ENCODE measurements around the gene PRKN.

The PRKN gene

DNA sequence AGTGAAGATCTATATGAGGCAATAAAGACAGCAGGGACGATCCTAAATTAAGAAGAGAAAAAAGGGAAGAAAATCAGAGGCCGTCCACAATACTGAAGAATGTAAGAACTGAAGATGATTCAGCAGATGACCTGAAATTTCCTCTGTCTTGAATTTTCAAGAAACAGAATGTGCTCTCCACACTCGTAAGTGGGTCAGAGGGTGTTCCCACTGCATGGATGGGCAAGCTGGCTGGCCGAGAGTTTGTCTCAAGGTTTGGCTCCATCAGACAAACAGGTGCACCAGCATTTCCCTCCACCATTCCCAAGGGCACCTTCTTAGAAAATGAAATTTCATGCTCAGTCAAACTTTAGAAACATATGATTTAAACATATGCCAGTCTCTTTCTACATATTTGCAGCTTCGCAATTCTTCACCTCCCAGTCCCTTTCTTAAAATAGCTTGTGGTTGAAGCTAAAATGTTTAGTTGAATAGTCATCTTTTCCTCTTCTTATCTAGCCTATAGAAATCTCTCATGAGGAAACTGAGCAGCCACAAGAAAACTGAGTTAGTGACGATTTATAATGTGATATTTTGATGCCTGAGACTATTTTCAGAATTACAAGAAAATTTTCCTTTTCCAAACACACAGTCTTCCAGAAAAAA is 576.4 kb downstream of the PRKN start:
- TF ChIP-seq, protein P1, sequence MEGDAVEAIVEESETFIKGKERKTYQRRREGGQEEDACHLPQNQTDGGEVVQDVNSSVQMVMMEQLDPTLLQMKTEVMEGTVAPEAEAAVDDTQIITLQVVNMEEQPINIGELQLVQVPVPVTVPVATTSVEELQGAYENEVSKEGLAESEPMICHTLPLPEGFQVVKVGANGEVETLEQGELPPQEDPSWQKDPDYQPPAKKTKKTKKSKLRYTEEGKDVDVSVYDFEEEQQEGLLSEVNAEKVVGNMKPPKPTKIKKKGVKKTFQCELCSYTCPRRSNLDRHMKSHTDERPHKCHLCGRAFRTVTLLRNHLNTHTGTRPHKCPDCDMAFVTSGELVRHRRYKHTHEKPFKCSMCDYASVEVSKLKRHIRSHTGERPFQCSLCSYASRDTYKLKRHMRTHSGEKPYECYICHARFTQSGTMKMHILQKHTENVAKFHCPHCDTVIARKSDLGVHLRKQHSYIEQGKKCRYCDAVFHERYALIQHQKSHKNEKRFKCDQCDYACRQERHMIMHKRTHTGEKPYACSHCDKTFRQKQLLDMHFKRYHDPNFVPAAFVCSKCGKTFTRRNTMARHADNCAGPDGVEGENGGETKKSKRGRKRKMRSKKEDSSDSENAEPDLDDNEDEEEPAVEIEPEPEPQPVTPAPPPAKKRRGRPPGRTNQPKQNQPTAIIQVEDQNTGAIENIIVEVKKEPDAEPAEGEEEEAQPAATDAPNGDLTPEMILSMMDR (IDR thresholded peaks at IDR 0.05): no peak

DNA sequence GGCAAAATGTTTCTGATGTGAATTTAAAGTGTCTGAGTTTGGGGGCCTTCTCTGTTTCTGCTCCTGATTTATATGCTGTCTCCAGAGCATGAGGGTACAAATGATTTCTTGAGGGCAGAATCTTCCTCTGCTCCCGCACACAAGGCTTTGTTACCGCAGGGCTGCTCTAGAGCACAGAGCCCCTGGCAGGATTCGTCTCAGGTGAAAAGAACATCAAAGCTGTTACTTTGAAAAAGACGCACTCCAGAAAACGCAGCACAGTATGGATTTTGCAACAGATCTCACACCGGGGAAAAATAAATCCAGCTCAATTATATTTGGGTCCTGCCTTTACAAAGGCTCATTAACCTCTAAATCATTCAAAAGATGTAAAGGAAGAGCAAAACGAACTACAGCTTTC is 577.3 kb downstream of the PRKN start:
- TF ChIP-seq, protein P1 (IDR thresholded peaks at IDR 0.05): no peak

DNA sequence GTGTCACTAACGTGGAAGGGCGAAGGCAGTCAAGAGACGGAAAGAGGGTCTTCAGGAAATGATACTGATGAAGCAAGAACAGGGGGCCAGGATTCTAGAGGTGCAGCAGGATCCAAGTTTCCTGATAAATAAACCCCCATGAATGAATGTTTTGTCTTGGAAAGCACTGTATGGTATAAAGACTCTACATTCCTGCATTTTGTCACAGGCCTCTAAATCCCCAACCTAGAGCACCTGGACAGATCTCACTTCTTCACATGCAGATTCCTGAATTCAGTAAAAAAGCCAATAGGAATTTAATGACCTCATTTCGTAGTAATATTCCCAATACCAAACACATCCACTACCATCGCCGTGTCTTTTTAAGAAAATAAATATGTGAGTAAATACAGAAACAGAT is 577.8 kb downstream of the PRKN start:
- TF ChIP-seq, protein P1 (IDR thresholded peaks at IDR 0.05): no peak

DNA sequence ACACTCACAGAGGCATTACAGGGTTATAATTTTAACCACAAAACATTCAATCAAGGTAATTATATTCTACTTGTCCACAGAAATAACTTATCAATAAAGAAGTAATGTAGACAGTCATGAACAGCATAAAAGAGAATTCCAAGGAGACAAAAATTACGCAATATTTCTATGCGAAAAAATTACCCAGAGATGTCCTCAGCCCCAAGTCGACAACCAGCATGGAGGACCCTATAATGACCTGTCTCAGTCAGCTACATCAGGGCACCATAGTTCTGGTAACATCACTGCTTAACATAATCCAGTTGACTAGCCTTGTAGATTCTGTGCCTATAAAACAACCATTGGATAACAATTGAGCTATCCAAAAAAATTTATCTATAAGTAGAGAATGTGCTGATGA is 579.8 kb downstream of the PRKN start:
- TF ChIP-seq, protein P1 (IDR thresholded peaks at IDR 0.05): no peak

DNA sequence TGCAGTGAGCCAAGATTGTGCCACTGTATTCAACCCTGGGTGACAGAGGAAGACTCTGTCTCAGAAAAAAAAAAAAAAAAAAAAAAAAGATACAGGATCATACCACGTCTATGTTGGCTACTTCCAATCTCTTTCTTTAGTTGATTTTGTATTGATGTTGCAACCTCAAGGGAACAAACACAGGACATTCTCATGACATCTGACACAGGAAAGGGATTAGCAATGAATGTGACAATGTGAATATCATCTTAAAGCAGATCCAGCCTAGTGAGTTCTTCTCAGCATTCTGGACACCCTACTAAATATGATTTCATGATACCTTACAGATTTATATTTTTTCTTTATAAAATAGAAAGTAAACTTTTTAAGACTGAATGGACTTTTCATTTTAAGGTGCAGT is 580.3 kb downstream of the PRKN start:
- TF ChIP-seq, protein P1 (IDR thresholded peaks at IDR 0.05): no peak

DNA sequence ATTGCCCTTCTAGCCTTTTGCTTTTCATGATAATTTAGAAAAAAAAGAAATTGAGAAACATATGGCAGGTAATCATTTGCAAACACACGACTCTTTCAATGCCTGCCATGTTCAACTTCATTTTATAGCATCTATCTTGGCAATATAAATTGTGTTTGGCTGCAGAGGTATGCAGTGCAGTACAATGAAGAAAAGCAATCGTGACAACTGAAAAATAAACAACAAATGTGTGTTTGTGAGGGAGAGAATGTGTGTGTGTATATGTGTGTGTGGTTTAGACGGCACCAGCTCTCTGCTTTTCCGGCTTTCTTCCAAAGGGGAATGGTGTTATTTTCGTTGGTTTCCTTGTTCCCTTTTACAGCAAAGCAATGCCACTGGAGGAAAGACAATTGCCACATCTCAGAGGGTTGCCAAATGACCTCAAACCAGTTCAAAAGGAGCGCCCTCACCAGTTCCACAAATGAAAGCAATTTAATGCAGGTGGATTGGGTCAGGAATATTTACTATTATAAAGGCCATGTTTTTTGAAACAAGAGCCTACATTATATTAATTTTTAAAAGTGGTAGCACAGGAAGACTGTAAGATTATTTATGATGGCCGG is 587.2 kb downstream of the PRKN start:
- TF ChIP-seq, protein P1 (IDR thresholded peaks at IDR 0.05): no peak

DNA sequence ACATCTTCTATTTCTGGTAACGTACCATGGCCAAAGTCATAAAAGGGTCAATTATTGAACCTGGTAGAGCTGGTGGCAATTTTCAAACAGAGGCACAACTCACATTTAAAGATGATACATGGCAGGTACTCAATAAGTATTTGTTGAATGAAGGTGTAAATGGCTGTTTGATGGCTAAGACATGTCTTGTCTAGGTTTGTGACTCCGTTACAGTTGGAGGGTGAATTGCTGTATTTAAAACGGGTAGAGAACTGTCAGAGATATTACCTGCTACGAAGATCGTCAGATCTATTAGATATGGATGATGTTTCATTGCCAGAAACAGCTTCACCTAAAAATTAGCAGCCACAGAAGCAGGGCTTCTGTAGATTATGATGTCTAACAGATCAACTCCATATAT is 601.9 kb downstream of the PRKN start:
- TF ChIP-seq, protein P1 (IDR thresholded peaks at IDR 0.05): no peak

Data from LNCAP (cell line).